ENCODE results near the gene H6PD.

GRCh38 chr1:9239622-9240401 is 5.2 kb downstream of the H6PD start:
- TF ChIP-seq POLR2A (IDR thresholded peaks at IDR 0.05) (no peak), CTCF (IDR thresholded peaks at IDR 0.05) (no peak)

Measured in stomach (tissue), 4 donors.